A549 (cell line): ENCODE results near the gene NCBP3. TPM values are rescaled to one million over a fixed set of nuclear protein-coding genes. Genes with fewer than 3 reads are reported as not detected.

ENCODE experiments used
- ATAC-seq, 2 experiments: fragments of 200-7000 bp in 1 of 2; fragments of >200 bp in 1 of 2; cut with Nextera tagmentation in 1 of 2; cut with Tn5 transposase in 1 of 2; 3 replicates each; pipeline versions ENCODE4 v1.8.0 to v1.9.1; 2018 to 2020; ENCODE audit warnings: mild to moderate bottlenecking in 1 of 2, moderate library complexity in 1 of 2
- CTCF ChIA-PET: fragments of 300-600 bp; sonication (Branson Sonifier 250); formaldehyde crosslinking; extraction: SDS; loops from one replicate; lab custom pipeline; 2021; ENCODE audit warnings: antibody characterized with exemption, inconsistent platforms; lab: Yijun Ruan, JAX
- POLR2A ChIA-PET: fragments of 350-600 bp; formaldehyde crosslinking; extraction: SDS; loops from one replicate; lab custom pipeline; 2021; ENCODE audit warnings: antibody characterized with exemption, inconsistent platforms; lab: Yijun Ruan, JAX
- DNase-seq, 2 experiments: peaks; one replicate each; pipeline versions ENCODE4 v3.0.0 to v3.0.0-alpha.2; 2011 to 2016; ENCODE audit warnings: low read depth in 1 of 2, low spot score in 1 of 2
- FAIRE-seq: peaks from 2 replicates; lab custom pipeline; 2011; peaks lifted over from hg19 to GRCh38; lab: Jason Lieb, UNC
- H3K27ac ChIP-seq, 2 experiments: fragments of >200 bp; sonication (Bioruptor Twin); formaldehyde crosslinking; 3 replicates each; pipeline ENCODE4 v1.5.1; 2016 to 2017
- H3K4me1 ChIP-seq: fragments of >200 bp; sonication (Bioruptor Twin); formaldehyde crosslinking; 3 replicates; pipeline ENCODE4 v1.6.1; 2016
- H3K4me2 ChIP-seq: fragments of >200 bp; sonication (Bioruptor Twin); formaldehyde crosslinking; 3 replicates; pipeline ENCODE4 v1.6.1; 2016
- H3K4me3 ChIP-seq: fragments of >200 bp; sonication (Bioruptor Twin); formaldehyde crosslinking; 3 replicates; pipeline ENCODE4 v1.5.1; 2016
- H3K9me3 ChIP-seq: fragments of >200 bp; sonication (Bioruptor Twin); formaldehyde crosslinking; 3 replicates; pipeline ENCODE4 v1.6.1; 2016
- BHLHE40 ChIP-seq: IDR thresholded peaks from 2 replicates; pipeline ENCODE4 v1.6.1; 2012; ENCODE audit warnings: low read depth, low read length, inconsistent platforms
- CBX2 ChIP-seq: fragments of 200-600 bp; sonication (generic); IDR thresholded peaks from 2 replicates; pipeline ENCODE4 v1.6.1; 2016; ENCODE audit warnings: low read depth, mild to moderate bottlenecking, borderline replicate concordance
- CBX8 ChIP-seq: fragments of 200-600 bp; sonication (generic); IDR thresholded peaks from 2 replicates; pipeline ENCODE4 v1.6.1; 2016
- CEBPB ChIP-seq, 2 experiments: fragments of >200 bp in 1 of 2; sonication (Bioruptor Twin) in 1 of 2; formaldehyde crosslinking in 1 of 2; IDR thresholded peaks; 2 replicates each; pipeline ENCODE4 v1.6.1; 2012 to 2016
- CHD2 ChIP-seq: fragments of 150-350 bp; IDR thresholded peaks from 2 replicates; pipeline ENCODE4 v1.6.1; 2014; ENCODE audit warnings: low read length; ENCODE audit not compliant: partially characterized antibody
- EP300 ChIP-seq, 2 experiments: fragments of >200 bp; sonication (Bioruptor Twin); formaldehyde crosslinking; IDR thresholded peaks; 2 replicates in 1 of 2; 3 replicates in 1 of 2; pipeline ENCODE4 v1.6.1; 2016 to 2017
- ESRRA ChIP-seq: fragments of 150-350 bp; IDR thresholded peaks from 2 replicates; pipeline ENCODE4 v1.6.1; 2014; ENCODE audit warnings: mild to moderate bottlenecking, low read length, borderline replicate concordance
- FOSB ChIP-seq: fragments of 250-450 bp; sonication (Bioruptor Pico); IDR thresholded peaks from 2 replicates; pipeline ENCODE4 v1.5.0; 2020; ENCODE audit warnings: mild to moderate bottlenecking, moderate library complexity
- FOSL2 ChIP-seq, 2 experiments: fragments of 450-650 bp in 1 of 2; fragments of >200 bp in 1 of 2; sonication (Bioruptor Twin) in 1 of 2; formaldehyde crosslinking; IDR thresholded peaks; 2 replicates each; pipeline versions ENCODE4 v1.5.0 to v1.6.1; 2016 to 2020; ENCODE audit warnings: mild to moderate bottlenecking in 1 of 2, moderate library complexity in 1 of 2
- FOXS1 ChIP-seq: fragments of 250-450 bp; sonication (Bioruptor Pico); IDR thresholded peaks from 2 replicates; pipeline ENCODE4 v1.5.0; 2020; ENCODE audit warnings: mild to moderate bottlenecking, moderate library complexity
- GATA3 ChIP-seq: IDR thresholded peaks from 2 replicates; pipeline ENCODE4 v1.6.1; 2012; ENCODE audit warnings: borderline replicate concordance
- HES2 ChIP-seq: fragments of >200 bp; sonication (Bioruptor Twin); formaldehyde crosslinking; IDR thresholded peaks from 2 replicates; pipeline ENCODE4 v1.6.1; 2016
- HMGXB4 ChIP-seq: fragments of 250-450 bp; sonication (Bioruptor Pico); IDR thresholded peaks from 2 replicates; pipeline ENCODE4 v1.5.0; 2021; ENCODE audit warnings: mild to moderate bottlenecking, moderate library complexity, borderline replicate concordance
- HOXB13 ChIP-seq: fragments of 250-450 bp; sonication (Bioruptor Pico); IDR thresholded peaks from 2 replicates; pipeline ENCODE4 v1.5.0; 2020; ENCODE audit warnings: low read depth, mild to moderate bottlenecking, moderate library complexity
- HOXB5 ChIP-seq: fragments of 250-450 bp; sonication (Bioruptor Pico); IDR thresholded peaks from 2 replicates; pipeline ENCODE4 v1.5.0; 2020; ENCODE audit warnings: mild to moderate bottlenecking, moderate library complexity
- JUN ChIP-seq, 2 experiments: fragments of >200 bp; sonication (Bioruptor Twin); formaldehyde crosslinking; IDR thresholded peaks; 2 replicates in 1 of 2; 3 replicates in 1 of 2; pipeline ENCODE4 v1.6.1; 2016 to 2017
- JUNB ChIP-seq: fragments of >200 bp; sonication (Bioruptor Twin); formaldehyde crosslinking; IDR thresholded peaks from 2 replicates; pipeline ENCODE4 v1.6.1; 2016
- KDM1A ChIP-seq: fragments of 200-600 bp; sonication (generic); IDR thresholded peaks from 2 replicates; pipeline ENCODE4 v1.6.1; 2016; ENCODE audit warnings: low read depth, mild to moderate bottlenecking
- MAX ChIP-seq: IDR thresholded peaks from 2 replicates; pipeline ENCODE4 v1.6.1; 2012
- MYC ChIP-seq: IDR thresholded peaks from 2 replicates; pipeline ENCODE4 v1.6.1; 2012; ENCODE audit warnings: mild to moderate bottlenecking, inconsistent platforms, low read length, improper control_type of control experiment, borderline replicate concordance
- PHF8 ChIP-seq: fragments of 200-600 bp; sonication (generic); IDR thresholded peaks from 2 replicates; pipeline ENCODE4 v1.6.1; 2016; ENCODE audit warnings: low read depth, mild to moderate bottlenecking, antibody characterized with exemption, moderate library complexity, borderline replicate concordance
- RAD21 ChIP-seq, 2 experiments: fragments of >200 bp in 1 of 2; sonication (Bioruptor Twin) in 1 of 2; formaldehyde crosslinking in 1 of 2; IDR thresholded peaks in 1 of 2; conservative IDR thresholded peaks in 1 of 2; 2 replicates in 1 of 2; 3 replicates in 1 of 2; pipeline ENCODE4 v1.6.1; 2012 to 2018; ENCODE audit warnings: inconsistent platforms in 1 of 2
- RCOR1 ChIP-seq: fragments of 150-350 bp; IDR thresholded peaks from 2 replicates; pipeline ENCODE4 v1.6.1; 2014; ENCODE audit warnings: antibody characterized with exemption, low read length, low read depth
- SMC3 ChIP-seq: fragments of >200 bp; sonication (Bioruptor Twin); formaldehyde crosslinking; IDR thresholded peaks from 3 replicates; pipeline ENCODE4 v1.6.1; 2018; ENCODE audit warnings: inconsistent platforms
- SREBF2 ChIP-seq: fragments of 450-650 bp; IDR thresholded peaks from 2 replicates; pipeline ENCODE4 v1.6.1; 2014; ENCODE audit warnings: mild to moderate bottlenecking, moderate library complexity
- TP53 ChIP-seq: fragments of 250-450 bp; sonication (Bioruptor Pico); IDR thresholded peaks from 2 replicates; pipeline ENCODE4 v1.5.0; 2021; ENCODE audit warnings: mild to moderate bottlenecking, moderate library complexity
- ZC3H11A ChIP-seq: fragments of 450-650 bp; IDR thresholded peaks from 2 replicates; pipeline ENCODE4 v1.6.1; 2014; ENCODE audit warnings: antibody characterized with exemption, mild to moderate bottlenecking
- ZNF302 ChIP-seq: fragments of 250-450 bp; sonication (Bioruptor Pico); IDR thresholded peaks from 2 replicates; pipeline ENCODE4 v1.9.0; 2021; ENCODE audit warnings: inconsistent platforms, mild to moderate bottlenecking, moderate library complexity
- ZSCAN20 ChIP-seq: fragments of 250-450 bp; sonication (Bioruptor Pico); IDR thresholded peaks from 2 replicates; pipeline ENCODE4 v1.8.0; 2022; ENCODE audit warnings: mild to moderate bottlenecking, moderate library complexity
- WGBS: methylation state at CpG from one replicate; pipeline ENCODE4 v1.1.6; 2017; ENCODE audit errors: missing lambda C conversion rate; 5-methylcytosine and 5-hydroxymethylcytosine counted together
- polyA plus RNA-seq, 4 experiments: library from polyadenylated mRNA; depleted of rRNA in 3 of 4; stranded (reverse); fragments of >200 nt; fragmentation: RNase III in 1 of 4; extraction: RNeasy Plus Mini Kit Qiagen cat#74134 plus additional on column Dnase treatment in 1 of 4; gene quantifications; 2 replicates in 3 of 4; 3 replicates in 1 of 4; pipeline ENCODE4 v1.2.3, GENCODE V29; 2011 to 2017
- TF ChIP-seq, protein P1 (sequence below): fragments of 200-600 bp; sonication (generic); IDR thresholded peaks from 2 replicates; pipeline ENCODE4 v1.6.1; 2016; ENCODE audit warnings: antibody characterized with exemption, mild to moderate bottlenecking, moderate library complexity
- TF ChIP-seq, protein P2 (sequence below): fragments of 150-350 bp; IDR thresholded peaks from 2 replicates; pipeline ENCODE4 v1.6.1; 2014; ENCODE audit warnings: low read depth, mild to moderate bottlenecking, low read length

NCBP3 gene
- polyA plus RNA-seq, 2 of the 4 experiments (the other 2 are of a cell fraction) = 32.7 to 36.6 TPM

GRCh38 chr17:3813171-3813570, 32.9 kb downstream of the NCBP3 start:
- ATAC-seq (no peak), FAIRE-seq (no peak), DNase-seq (no peak)
- Histone ChIP-seq H3K4me3 (no peak overlapping the region), H3K4me2 (no peak overlapping the region), H3K27ac (no peak overlapping the region), H3K4me1 (0 out of 3 replicates have a peak, but pooled peaks cover 4% of the 10 kb centered on the region), H3K9me3 (no peaks in the 10 kb centered on the region)
- TF ChIP-seq CHD2 = no peak
- TF ChIP-seq FOSB = no peak
- no peak for TF ChIP-seq ZNF302 (CRISPR knock-in tag)
- TF ChIP-seq SREBF2 = no peak
- TF ChIP-seq, protein P1, sequence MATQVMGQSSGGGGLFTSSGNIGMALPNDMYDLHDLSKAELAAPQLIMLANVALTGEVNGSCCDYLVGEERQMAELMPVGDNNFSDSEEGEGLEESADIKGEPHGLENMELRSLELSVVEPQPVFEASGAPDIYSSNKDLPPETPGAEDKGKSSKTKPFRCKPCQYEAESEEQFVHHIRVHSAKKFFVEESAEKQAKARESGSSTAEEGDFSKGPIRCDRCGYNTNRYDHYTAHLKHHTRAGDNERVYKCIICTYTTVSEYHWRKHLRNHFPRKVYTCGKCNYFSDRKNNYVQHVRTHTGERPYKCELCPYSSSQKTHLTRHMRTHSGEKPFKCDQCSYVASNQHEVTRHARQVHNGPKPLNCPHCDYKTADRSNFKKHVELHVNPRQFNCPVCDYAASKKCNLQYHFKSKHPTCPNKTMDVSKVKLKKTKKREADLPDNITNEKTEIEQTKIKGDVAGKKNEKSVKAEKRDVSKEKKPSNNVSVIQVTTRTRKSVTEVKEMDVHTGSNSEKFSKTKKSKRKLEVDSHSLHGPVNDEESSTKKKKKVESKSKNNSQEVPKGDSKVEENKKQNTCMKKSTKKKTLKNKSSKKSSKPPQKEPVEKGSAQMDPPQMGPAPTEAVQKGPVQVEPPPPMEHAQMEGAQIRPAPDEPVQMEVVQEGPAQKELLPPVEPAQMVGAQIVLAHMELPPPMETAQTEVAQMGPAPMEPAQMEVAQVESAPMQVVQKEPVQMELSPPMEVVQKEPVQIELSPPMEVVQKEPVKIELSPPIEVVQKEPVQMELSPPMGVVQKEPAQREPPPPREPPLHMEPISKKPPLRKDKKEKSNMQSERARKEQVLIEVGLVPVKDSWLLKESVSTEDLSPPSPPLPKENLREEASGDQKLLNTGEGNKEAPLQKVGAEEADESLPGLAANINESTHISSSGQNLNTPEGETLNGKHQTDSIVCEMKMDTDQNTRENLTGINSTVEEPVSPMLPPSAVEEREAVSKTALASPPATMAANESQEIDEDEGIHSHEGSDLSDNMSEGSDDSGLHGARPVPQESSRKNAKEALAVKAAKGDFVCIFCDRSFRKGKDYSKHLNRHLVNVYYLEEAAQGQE = no peak
- TF ChIP-seq, protein P2, sequence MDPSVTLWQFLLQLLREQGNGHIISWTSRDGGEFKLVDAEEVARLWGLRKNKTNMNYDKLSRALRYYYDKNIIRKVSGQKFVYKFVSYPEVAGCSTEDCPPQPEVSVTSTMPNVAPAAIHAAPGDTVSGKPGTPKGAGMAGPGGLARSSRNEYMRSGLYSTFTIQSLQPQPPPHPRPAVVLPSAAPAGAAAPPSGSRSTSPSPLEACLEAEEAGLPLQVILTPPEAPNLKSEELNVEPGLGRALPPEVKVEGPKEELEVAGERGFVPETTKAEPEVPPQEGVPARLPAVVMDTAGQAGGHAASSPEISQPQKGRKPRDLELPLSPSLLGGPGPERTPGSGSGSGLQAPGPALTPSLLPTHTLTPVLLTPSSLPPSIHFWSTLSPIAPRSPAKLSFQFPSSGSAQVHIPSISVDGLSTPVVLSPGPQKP = no peak
- TF ChIP-seq FOXS1 (CRISPR knock-in tag) = no peak
- TF ChIP-seq RAD21 (conservative IDR thresholded peaks at IDR 0.05 in 1 of 2, IDR thresholded peaks at IDR 0.05 in 1 of 2) = no peak
- no peak for TF ChIP-seq CBX2
- TF ChIP-seq PHF8 = no peak
- TF ChIP-seq JUN (IDR thresholded peaks at IDR 0.05) = no peak
- no peak for TF ChIP-seq ZSCAN20 (CRISPR knock-in tag)
- no peak for TF ChIP-seq EP300 (IDR thresholded peaks at IDR 0.05)
- TF ChIP-seq JUNB = no peak
- no peak for TF ChIP-seq KDM1A
- CTCF ChIA-PET = interaction anchor here (5.4 to 16.6 kb wide), 4 partner anchors 13 to 77 kb away, joined by 33 to 303 read pairs (median 60); partner anchors contain the start of gene NCBP3
- 91% methylated on average over 15 of the region's 15 CpGs for WGBS
- POLR2A ChIA-PET = no interaction called here

DNA sequence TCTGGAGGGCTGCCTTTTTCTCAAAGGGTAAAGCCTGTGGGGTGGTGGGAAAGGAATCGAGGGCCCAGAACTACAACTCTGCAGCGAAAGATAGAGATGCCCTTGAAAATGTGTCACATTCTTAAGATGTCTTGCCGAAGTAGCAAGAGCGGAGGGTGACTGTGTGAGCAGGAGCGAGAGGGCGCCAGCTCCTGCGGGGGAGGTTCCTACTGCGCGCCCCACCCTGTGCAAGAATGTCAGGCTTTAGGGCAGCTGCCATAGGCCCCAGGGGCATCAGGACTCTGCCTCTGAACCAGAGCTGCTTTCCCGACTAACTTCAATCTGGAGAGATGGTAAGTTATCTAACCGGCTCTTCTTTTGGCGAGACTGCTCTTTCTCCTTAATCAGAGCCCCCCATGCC, 33.3 kb downstream of the NCBP3 start:
- no peak for TF ChIP-seq HES2
- no peak for TF ChIP-seq CEBPB (IDR thresholded peaks at IDR 0.05)
- TF ChIP-seq GATA3 = no peak
- TF ChIP-seq MAX = no peak
- TF ChIP-seq HOXB5 (CRISPR knock-in tag) = no peak
- no peak for TF ChIP-seq KDM1A
- TF ChIP-seq TP53 (CRISPR knock-in tag) = no peak
- TF ChIP-seq HMGXB4 (CRISPR knock-in tag) = no peak
- TF ChIP-seq CBX8 = no peak
- TF ChIP-seq ZSCAN20 (CRISPR knock-in tag) = no peak
- no peak for TF ChIP-seq BHLHE40
- TF ChIP-seq JUN (IDR thresholded peaks at IDR 0.05) = no peak
- no peak for TF ChIP-seq SMC3
- TF ChIP-seq ZC3H11A = no peak
- TF ChIP-seq HOXB13 (CRISPR knock-in tag) = no peak
- no peak for TF ChIP-seq ESRRA
- TF ChIP-seq RAD21 (conservative IDR thresholded peaks at IDR 0.05 in 1 of 2, IDR thresholded peaks at IDR 0.05 in 1 of 2) = no peak
- TF ChIP-seq MYC = no peak
- no peak for TF ChIP-seq RCOR1
- no peak for TF ChIP-seq FOSL2 (IDR thresholded peaks at IDR 0.05)
- no peak for TF ChIP-seq FOSL2 (CRISPR knock-in tag; IDR thresholded peaks at IDR 0.05)
- no peak for FAIRE-seq
- no peak overlapping the region for H3K4me2 ChIP-seq
- ChIA-PET POLR2A (no interaction called here), CTCF (interaction anchor here (1.4 to 16.6 kb wide), 5 partner anchors 12 to 76 kb away, joined by 4 to 303 read pairs (median 49); partner anchors contain the start of genes ITGAE and NCBP3)
- WGBS = 89% methylated on average over 12 of the region's 12 CpGs
- no peak overlapping the region for H3K27ac ChIP-seq
- 0 out of 3 replicates have a peak, but pooled peaks cover 4% of the 10 kb centered on the region for H3K4me1 ChIP-seq
- H3K4me3 ChIP-seq = no peak overlapping the region
- no peak for DNase-seq
- no peaks in the 10 kb centered on the region for H3K9me3 ChIP-seq
- no peak; a peak in 1 of 6 replicates for ATAC-seq
